Measurements from ENCODE around the gene SLC22A16. TPM values are rescaled to one million over a fixed set of nuclear protein-coding genes. Genes with fewer than 3 reads are reported as not detected.
"Not testable (repeated sequence)": the region's sequence is repeated elsewhere in the genome, so short reads cannot be mapped to it uniquely, and the experiment has no call there.

SLC22A16 gene
- total RNA-seq, 4 donors from 2014 or later: 0.27 TPM; not detected in 3

GRCh38 chr6:110514818-110515217, 38.4 kb upstream of the SLC22A16 start:
- 79 to 90% methylated on average over 4 of the region's 4 CpGs for WGBS, 2 donors

GRCh38 chr6:110512991-110513390, 36.6 kb upstream of the SLC22A16 start:
- no peaks in the 10 kb centered on the region for H3K27me3 ChIP-seq
- H3K4me3 ChIP-seq (replicated peaks in 1 of 3): no peak overlapping the region
- H3K27ac ChIP-seq: no peak overlapping the region
- no peaks in the 10 kb centered on the region for H3K36me3 ChIP-seq
- intact Hi-C loops (cut with DNase I): no loop called here
- no peak for TF ChIP-seq CTCF (IDR thresholded peaks at IDR 0.05)
- no peak for TF ChIP-seq POLR2A (IDR thresholded peaks at IDR 0.05)
- H3K4me1 ChIP-seq: no peaks in the 10 kb centered on the region
- H3K9me3 ChIP-seq: no peaks in the 10 kb centered on the region
- no peak for DNase-seq

More at GRCh38 chr6:110514818-110515217, 38.4 kb upstream of the SLC22A16 start:
- no peak for TF ChIP-seq POLR2A (IDR thresholded peaks at IDR 0.05)
- no peak for TF ChIP-seq CTCF (IDR thresholded peaks at IDR 0.05)
- no peak for DNase-seq
- no peak overlapping the region for H3K4me3 ChIP-seq (replicated peaks in 1 of 3)
- no peaks in the 10 kb centered on the region for H3K27me3 ChIP-seq
- H3K36me3 ChIP-seq: no peaks in the 10 kb centered on the region
- H3K9me3 ChIP-seq: no peaks in the 10 kb centered on the region
- H3K4me1 ChIP-seq: no peaks in the 10 kb centered on the region
- intact Hi-C loops (cut with DNase I): no loop called here
- no peak overlapping the region for H3K27ac ChIP-seq

- DNase-seq; H3K27me3 ChIP-seq; intact Hi-C loops (cut with DNase I); H3K4me1 ChIP-seq; H3K4me3 ChIP-seq (replicated peaks in 1 of 3); H3K36me3 ChIP-seq; H3K27ac ChIP-seq; H3K9me3 ChIP-seq: not testable (repeated sequence)
Measured at GRCh38 chr6:110512549-110512948, 36.1 kb upstream of the SLC22A16 start.

GRCh38 chr6:110511401-110511800, 35.0 kb upstream of the SLC22A16 start:
- H3K36me3 ChIP-seq: no peaks in the 10 kb centered on the region
- WGBS, 2 donors: 84 to 92% methylated on average over 1 of the region's 1 CpG
- intact Hi-C loops (cut with DNase I): no loop called here
- no peak for TF ChIP-seq CTCF (IDR thresholded peaks at IDR 0.05)
- no peak for TF ChIP-seq POLR2A (IDR thresholded peaks at IDR 0.05)
- no peaks in the 10 kb centered on the region for H3K27me3 ChIP-seq
- no peak overlapping the region for H3K4me3 ChIP-seq (replicated peaks in 1 of 3)
- no peak overlapping the region for H3K27ac ChIP-seq
- no peaks in the 10 kb centered on the region for H3K9me3 ChIP-seq
- H3K4me1 ChIP-seq: no peaks in the 10 kb centered on the region
- no peak for DNase-seq

- H3K27ac ChIP-seq: no peak overlapping the region
- H3K4me3 ChIP-seq (replicated peaks in 1 of 3): no peak overlapping the region
- intact Hi-C loops (cut with DNase I): no loop called here
- no peak for DNase-seq
- no peaks in the 10 kb centered on the region for H3K36me3 ChIP-seq
- H3K9me3 ChIP-seq: no peaks in the 10 kb centered on the region
- H3K4me1 ChIP-seq: no peaks in the 10 kb centered on the region
- H3K27me3 ChIP-seq: no peaks in the 10 kb centered on the region
- 85 to 89% methylated on average over 1 of the region's 1 CpG for WGBS, 2 donors
- no peak for TF ChIP-seq POLR2A (IDR thresholded peaks at IDR 0.05)
- TF ChIP-seq CTCF (IDR thresholded peaks at IDR 0.05): no peak
Measured at GRCh38 chr6:110509617-110510241, 33.3 kb upstream of the SLC22A16 start.

GRCh38 chr6:110504891-110505290, 28.5 kb upstream of the SLC22A16 start:
- H3K4me1 ChIP-seq; H3K9me3 ChIP-seq; DNase-seq; H3K4me3 ChIP-seq (replicated peaks in 1 of 3); H3K36me3 ChIP-seq; intact Hi-C loops (cut with DNase I); H3K27me3 ChIP-seq; H3K27ac ChIP-seq: not testable (repeated sequence)
- WGBS, 2 donors: 76 to 87% methylated on average over 2 of the region's 2 CpGs
